NCI-H2227 (cell line): Measurements from ENCODE around the gene SAMSN1.
"Not testable (repeated sequence)": the region's sequence is repeated elsewhere in the genome, so short reads cannot be mapped to it uniquely, and the experiment has no call there.

ENCODE experiments used
- DNase-seq: peaks from one replicate; lab custom pipeline; 2025; ENCODE audit not compliant: unreplicated experiment; lab: John Stamatoyannopoulos, UW

The SAMSN1 gene

DNA sequence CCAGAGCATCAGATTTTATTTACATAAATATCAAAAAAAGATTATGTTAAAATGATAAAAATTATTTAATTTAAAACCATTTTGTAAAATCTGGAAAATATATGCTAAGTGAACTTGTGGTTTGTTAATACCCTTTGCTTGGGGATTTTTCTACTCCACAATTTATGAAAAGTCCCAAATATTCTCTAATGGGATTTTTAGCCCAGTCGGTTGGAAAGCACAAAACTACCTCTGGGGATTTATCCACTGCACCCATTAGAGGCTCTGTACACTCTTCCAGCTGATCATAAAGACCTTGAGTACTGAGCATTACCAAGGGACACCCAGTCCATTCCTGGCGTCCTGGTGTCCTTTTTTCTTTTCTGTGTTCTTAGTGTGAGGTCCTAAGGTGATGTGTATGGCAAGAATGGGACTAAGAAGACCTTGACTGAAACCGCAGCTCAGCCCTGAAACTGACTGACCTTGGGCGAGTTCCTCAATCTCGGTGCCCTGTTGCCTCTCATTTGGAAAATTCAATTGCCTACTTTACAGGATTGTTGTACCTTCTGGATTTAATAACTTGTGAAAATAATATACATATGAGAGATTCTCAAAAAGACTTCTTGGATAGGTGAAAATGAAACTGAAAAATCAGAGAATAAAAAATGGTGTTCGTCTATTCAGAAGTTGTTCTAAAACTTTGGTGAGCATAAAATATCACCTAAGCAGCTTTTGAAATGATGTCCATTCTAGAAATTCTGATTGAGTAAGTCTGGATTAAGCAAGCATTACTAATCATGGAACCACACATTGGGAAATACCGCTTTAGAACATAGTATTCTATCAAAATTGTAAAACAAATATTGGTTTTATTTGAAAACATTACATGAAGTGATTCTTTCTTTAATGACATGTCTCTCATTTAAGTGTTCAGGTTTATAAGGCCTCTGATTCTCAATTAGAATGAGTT lies 21.5 kb upstream of the SAMSN1 start:
- no peak for DNase-seq

DNA sequence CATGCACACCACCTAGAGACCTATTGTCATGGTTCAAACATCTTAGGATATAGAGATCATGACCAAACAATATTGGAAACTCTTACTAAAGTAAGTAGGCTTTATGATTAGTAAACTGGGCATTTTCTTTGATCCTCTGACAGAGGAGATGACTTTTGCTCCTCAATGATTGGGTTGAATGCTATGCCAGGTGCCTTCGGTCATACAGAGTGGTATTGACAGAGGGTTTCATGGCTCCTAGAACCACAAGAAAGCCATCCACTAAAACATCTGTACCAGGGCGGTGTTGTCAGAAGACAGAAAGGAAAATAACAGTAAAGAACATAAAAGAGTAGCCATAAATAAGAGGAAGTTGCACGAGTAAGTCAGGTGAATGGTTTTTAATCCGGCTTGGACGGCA lies 20.8 kb upstream of the SAMSN1 start:
- no peak for DNase-seq

- no peak for DNase-seq
These were observed 16.8 kb upstream of the SAMSN1 start for GRCh38 chr21:14562959-14563358.

- no peak for DNase-seq
These were observed 14.4 kb upstream of the SAMSN1 start for GRCh38 chr21:14560555-14560954.

DNA sequence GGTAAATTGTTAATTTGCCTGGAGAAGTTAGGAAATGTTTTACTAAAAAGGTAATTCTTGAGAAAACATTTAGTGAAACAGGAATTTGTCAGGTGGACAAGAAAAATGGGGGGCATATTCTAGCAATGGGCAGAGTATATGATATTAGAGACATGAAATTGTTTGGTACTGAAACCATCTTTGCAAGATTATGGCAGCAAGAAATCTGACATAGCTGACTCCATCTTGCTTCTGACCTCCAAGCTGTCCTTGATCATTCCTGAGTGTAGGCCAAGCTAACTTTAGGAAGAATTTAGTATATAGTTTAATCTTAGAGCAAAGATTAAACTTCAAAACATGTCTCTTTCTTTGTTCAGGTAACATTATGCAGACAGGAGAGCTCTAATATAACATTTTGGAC lies 14.0 kb upstream of the SAMSN1 start:
- DNase-seq: no peak

DNA sequence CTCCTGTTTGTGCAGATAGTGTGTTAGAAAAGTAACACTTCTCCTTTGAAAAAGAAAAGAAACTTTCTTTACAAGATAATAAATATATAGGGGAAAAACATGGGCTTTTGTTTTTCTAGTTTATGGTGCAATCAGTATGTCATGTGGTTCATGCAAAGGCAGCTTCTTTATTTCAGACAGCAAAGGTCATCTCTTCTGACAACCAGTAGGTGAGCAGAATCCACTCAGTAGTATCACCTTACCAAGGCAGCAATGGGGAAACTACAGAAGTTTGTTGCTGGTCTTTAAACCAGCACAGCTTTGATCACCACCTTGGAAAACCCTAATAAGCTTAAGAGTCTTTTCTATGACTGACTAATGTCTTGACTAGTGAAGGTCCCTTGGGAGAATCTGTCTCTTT lies 13.0 kb upstream of the SAMSN1 start:
- no peak for DNase-seq

- DNase-seq: no peak
These were observed 11.3 kb upstream of the SAMSN1 start for GRCh38 chr21:14557413-14557812.

- DNase-seq: no peak
These were observed 8.8 kb upstream of the SAMSN1 start for GRCh38 chr21:14554948-14555347.

DNA sequence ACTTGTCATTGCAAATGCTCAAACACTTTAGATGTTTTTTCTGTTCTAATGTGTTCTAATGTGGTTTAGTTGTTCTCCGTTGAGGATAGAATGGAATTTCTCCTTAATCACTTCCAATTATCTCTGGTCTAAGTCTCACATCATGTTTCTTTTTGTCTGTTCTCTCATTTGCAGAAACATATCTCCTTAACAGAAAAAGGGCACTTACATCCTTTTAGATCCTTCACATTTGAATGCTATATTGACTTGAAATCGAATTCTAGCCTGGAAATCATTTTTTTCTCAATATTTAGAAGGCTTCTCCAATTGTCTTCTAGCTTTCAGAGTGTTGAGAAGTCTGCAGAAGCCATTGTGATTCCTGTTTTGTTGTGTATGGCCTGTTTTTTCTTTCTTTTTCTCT lies 7.3 kb upstream of the SAMSN1 start:
- no peak for DNase-seq

- DNase-seq: no peak
These were observed 5.6 kb upstream of the SAMSN1 start for GRCh38 chr21:14551741-14552140.

DNA sequence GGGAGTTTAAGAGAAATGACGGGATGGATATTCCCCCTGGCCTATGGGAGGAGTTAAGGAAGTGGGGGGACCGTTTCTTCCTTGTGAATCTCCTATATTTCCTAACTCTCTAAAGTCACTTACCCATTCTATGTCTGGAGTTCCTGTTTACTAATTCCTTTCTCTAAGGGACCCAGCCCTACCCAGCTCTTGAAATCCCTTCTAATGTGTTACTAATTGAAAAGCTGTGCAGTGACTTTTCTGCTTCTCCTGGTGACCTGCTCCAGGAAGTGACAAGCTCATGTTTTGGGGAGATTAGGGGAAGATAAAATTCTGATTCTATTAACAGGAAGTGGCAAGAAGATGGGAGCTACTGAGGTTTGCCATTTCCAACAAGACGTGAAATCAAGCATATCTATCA lies 4.0 kb upstream of the SAMSN1 start:
- no peak for DNase-seq

- DNase-seq: no peak
These were observed 2.7 kb upstream of the SAMSN1 start for GRCh38 chr21:14548779-14549178.

DNA sequence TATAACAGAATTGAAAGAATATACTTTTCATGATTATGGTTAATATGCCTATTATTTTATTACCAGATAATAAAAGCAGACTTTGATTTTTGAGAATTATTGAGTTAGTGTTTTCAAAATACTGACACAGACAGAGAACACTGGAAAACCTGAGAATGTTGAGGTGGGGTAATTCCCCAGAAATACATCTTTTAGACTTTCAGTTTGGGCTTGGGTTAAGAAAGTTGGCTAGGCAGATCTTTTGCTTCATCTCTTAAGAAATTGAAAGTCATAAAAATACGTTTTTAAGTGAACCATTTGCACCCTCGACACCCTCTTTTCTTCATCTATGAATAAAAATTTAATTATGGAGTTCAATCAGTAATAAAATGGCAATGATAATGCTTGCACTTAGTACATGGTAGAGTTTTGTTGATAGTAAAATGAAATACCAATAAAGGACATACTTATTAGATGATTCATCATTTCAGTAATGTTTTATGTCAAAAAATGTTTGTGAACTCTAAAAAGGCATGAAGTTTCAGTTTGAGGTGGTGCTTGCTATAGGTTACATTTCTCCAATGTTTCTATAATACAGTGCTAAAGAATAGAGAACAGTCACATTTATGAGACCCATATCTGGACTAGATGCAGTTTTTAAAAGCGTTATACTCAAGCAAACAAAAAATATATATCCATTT lies 1.9 kb upstream of the SAMSN1 start:
- DNase-seq: no peak

DNA sequence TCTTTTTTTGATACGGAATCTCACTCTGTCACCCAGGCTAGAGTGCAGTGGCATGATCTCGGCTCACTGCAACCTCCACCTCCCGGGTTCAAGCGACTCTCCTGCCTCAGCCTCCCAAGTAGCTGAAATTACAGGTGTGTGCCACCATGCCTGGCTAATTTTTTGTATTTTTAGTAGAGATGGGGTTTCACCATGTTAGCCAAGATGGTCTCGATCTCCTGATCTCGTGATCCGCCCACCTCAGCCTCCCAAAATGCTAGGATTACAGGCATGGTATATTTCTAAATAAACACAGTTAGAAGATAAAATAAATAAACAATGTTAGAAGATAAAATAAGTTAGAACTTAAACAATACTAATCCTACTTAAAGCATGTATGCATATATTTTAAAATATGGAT lies 604 bp upstream of the SAMSN1 start:
- not testable (repeated sequence) for DNase-seq

- no peak for DNase-seq
These were observed 2.1 kb downstream of the SAMSN1 start for GRCh38 chr21:14543983-14544382.

DNA sequence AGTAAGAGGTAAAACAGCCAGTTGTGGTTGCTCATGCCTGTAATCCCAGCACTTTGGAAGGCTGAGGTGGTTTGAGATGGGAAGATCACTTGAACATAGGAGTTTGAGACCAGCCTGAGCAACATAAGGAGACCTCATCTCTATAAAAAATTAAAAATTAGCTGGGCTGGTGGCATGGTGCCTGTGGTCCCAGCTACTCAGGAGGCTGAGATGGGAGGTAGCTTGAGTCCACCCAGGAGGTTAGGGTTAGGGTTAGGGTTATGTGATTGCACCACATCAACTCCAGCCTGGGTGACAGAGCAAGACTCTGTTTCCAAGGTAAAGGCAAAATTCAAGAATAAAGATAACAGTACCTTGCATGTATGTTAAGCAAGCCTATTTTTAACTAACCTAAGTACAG lies 3.5 kb downstream of the SAMSN1 start:
- no peak for DNase-seq

DNA sequence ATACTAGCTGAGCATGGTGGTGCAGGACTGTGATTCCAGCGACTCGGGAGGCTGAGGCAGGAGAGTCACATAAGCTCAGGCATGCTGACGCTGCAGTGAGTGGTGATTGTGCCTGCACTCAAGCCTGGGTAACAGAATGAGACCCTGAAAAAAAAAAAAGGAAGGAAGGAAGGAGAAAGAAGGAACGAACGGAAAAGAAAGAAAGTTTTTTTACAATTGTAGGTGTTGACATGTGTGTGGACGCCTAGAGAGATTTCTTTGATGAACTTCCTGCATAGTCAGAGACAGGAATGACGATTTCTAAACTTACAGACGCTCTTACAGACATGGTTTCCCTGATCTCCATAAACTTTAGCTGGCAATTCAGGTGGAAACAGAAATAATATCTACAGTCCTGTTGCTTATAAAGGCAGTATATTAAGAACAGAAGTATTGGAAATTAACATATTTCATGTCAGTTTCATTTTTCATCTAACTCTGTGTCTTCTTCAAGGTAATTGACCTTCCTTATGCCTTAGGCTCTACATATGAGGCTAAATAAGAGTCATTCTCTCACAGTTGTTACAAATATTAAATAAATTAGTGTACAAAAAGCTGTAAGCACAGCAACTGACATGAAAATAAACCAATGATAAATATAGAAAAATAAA lies 4.1 kb downstream of the SAMSN1 start:
- DNase-seq: no peak

DNA sequence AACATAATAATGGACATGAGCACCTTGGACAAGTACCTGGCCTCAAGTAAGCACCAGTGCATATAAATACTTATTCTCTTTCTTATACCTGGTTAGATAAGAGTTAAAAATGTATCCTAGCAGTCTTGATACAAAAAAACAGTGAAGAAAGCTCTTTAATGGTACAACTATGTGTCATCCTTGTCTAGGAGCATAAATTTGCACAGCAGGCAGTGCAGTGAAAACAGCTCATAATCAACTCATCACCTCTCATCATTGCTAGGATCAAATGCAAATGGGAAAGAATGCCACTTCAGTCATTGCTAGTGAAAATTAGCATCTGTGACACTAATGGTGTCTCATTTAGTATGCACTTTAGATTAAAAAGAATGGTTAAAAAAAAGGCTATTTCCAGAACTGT lies 7.6 kb downstream of the SAMSN1 start:
- no peak for DNase-seq

DNA sequence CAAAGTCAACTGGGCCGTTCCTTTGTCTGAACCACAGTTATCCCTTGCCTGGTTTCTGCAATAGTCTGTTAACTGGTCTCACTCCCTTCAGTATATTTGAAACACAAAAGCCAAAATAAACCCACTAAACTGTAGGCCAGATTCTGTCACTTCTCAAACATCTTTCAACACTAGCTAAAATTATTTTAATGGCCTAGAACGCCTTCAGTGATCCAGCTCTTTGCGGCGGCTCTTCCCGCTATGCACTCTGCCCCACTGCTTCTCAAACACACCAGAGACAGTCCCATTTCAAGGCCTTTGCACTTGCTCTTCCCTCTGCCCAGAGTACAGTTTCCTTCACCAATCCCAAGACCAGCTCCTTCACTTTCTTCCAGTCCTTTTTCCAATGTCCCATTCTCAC lies 9.2 kb downstream of the SAMSN1 start:
- DNase-seq: no peak

GRCh38 chr21:14535702-14536101 lies 10.4 kb downstream of the SAMSN1 start:
- DNase-seq: no peak

- no peak for DNase-seq
These were observed 12.4 kb downstream of the SAMSN1 start for GRCh38 chr21:14533499-14534428.
